ENCODE results near the gene OPCML. TPM values are rescaled to one million over a fixed set of nuclear protein-coding genes. Genes with fewer than 3 reads are reported as not detected.

Gene OPCML
- total and polyA plus RNA-seq, 5 donors = 0.14 to 2.8 (median 1.1) TPM

- no peak for DNase-seq
- H3K4me1 ChIP-seq (ENCODE audit: control insufficient read depth, insufficient read depth, low read length) = no peaks in the 10 kb centered on the region
- H3K27me3 ChIP-seq (ENCODE audit: control insufficient read depth, insufficient read depth) = no peaks in the 10 kb centered on the region
- H3K4me3 ChIP-seq (ENCODE audit: low read length) = no peak overlapping the region
- no peaks in the 10 kb centered on the region for H3K9me3 ChIP-seq (ENCODE audit: control insufficient read depth, low read length)
- no peak overlapping the region for H3K27ac ChIP-seq (ENCODE audit: low read length)
- intact Hi-C loops (cut with DNase I) = no loop called here
- no peak for ATAC-seq
- WGBS = 84% methylated on average over 3 of the region's 3 CpGs
These were observed 201.3 kb downstream of the OPCML start for GRCh38 chr11:133331031-133331430.

GRCh38 chr11:133326849-133327248 is 205.5 kb downstream of the OPCML start:
- DNase-seq (peak in 1 of 3 donors; percentile 37), ATAC-seq (peak; percentile 40 to 43)
- Histone ChIP-seq H3K27me3 (ENCODE audit: control insufficient read depth, insufficient read depth) (no peaks in the 10 kb centered on the region), H3K4me3 (ENCODE audit: low read length) (no peak overlapping the region), H3K27ac (ENCODE audit: low read length) (no peak overlapping the region), H3K9me3 (ENCODE audit: control insufficient read depth, low read length) (no peaks in the 10 kb centered on the region), H3K4me1 (ENCODE audit: control insufficient read depth, insufficient read depth, low read length) (no peaks in the 10 kb centered on the region)
- intact Hi-C loops (cut with DNase I) = no loop called here
- 89% methylated on average over 7 of the region's 7 CpGs for WGBS

- H3K27ac ChIP-seq (ENCODE audit: low read length) = no peak overlapping the region
- ATAC-seq = no peak
- no peak for DNase-seq
- H3K4me1 ChIP-seq (ENCODE audit: control insufficient read depth, insufficient read depth, low read length) = no peaks in the 10 kb centered on the region
- no peaks in the 10 kb centered on the region for H3K9me3 ChIP-seq (ENCODE audit: control insufficient read depth, low read length)
- H3K4me3 ChIP-seq (ENCODE audit: low read length) = no peak overlapping the region
- H3K27me3 ChIP-seq (ENCODE audit: control insufficient read depth, insufficient read depth) = no peaks in the 10 kb centered on the region
- intact Hi-C loops (cut with DNase I) = no loop called here
- WGBS = 95% methylated on average over 2 of the region's 2 CpGs
These were observed 206.0 kb downstream of the OPCML start for GRCh38 chr11:133326332-133326731.

- WGBS = 64% methylated on average over 3 of the region's 3 CpGs
- H3K27ac ChIP-seq (ENCODE audit: low read length) = no peak overlapping the region
- intact Hi-C loops (cut with DNase I) = no loop called here
- H3K4me1 ChIP-seq (ENCODE audit: control insufficient read depth, insufficient read depth, low read length) = no peaks in the 10 kb centered on the region
- ATAC-seq (no peak), DNase-seq (no peak)
- no peaks in the 10 kb centered on the region for H3K27me3 ChIP-seq (ENCODE audit: control insufficient read depth, insufficient read depth)
- no peaks in the 10 kb centered on the region for H3K9me3 ChIP-seq (ENCODE audit: control insufficient read depth, low read length)
- H3K4me3 ChIP-seq (ENCODE audit: low read length) = no peak overlapping the region
These were observed 206.6 kb downstream of the OPCML start for GRCh38 chr11:133325711-133326110.

GRCh38 chr11:133323354-133323753 is 208.9 kb downstream of the OPCML start:
- intact Hi-C loops (cut with DNase I) = no loop called here
- no peaks in the 10 kb centered on the region for H3K4me1 ChIP-seq (ENCODE audit: control insufficient read depth, insufficient read depth, low read length)
- H3K27me3 ChIP-seq (ENCODE audit: control insufficient read depth, insufficient read depth) = no peaks in the 10 kb centered on the region
- DNase-seq (no peak), ATAC-seq (no peak)
- H3K27ac ChIP-seq (ENCODE audit: low read length) = no peak overlapping the region
- no peak overlapping the region for H3K4me3 ChIP-seq (ENCODE audit: low read length)
- WGBS = 66% methylated on average over 3 of the region's 3 CpGs
- no peaks in the 10 kb centered on the region for H3K9me3 ChIP-seq (ENCODE audit: control insufficient read depth, low read length)

- H3K4me1 ChIP-seq (ENCODE audit: control insufficient read depth, insufficient read depth, low read length) = no peaks in the 10 kb centered on the region
- intact Hi-C loops (cut with DNase I) = no loop called here
- H3K4me3 ChIP-seq (ENCODE audit: low read length) = no peak overlapping the region
- H3K9me3 ChIP-seq (ENCODE audit: control insufficient read depth, low read length) = no peaks in the 10 kb centered on the region
- 44% methylated on average over 5 of the region's 5 CpGs for WGBS
- ATAC-seq = no peak
- H3K27ac ChIP-seq (ENCODE audit: low read length) = no peak overlapping the region
- H3K27me3 ChIP-seq (ENCODE audit: control insufficient read depth, insufficient read depth) = no peaks in the 10 kb centered on the region
- no peak for DNase-seq
These were observed 214.1 kb downstream of the OPCML start for GRCh38 chr11:133318221-133318620.

GRCh38 chr11:133311230-133311629 is 221.1 kb downstream of the OPCML start:
- Histone ChIP-seq H3K9me3 (ENCODE audit: control insufficient read depth, low read length) (no peaks in the 10 kb centered on the region), H3K27ac (ENCODE audit: low read length) (no peak overlapping the region), H3K4me3 (ENCODE audit: low read length) (no peak overlapping the region), H3K4me1 (ENCODE audit: control insufficient read depth, insufficient read depth, low read length) (no peaks in the 10 kb centered on the region), H3K27me3 (ENCODE audit: control insufficient read depth, insufficient read depth) (no peaks in the 10 kb centered on the region)
- WGBS = 68% methylated on average over 1 of the region's 1 CpG
- no peak for ATAC-seq
- no peak for DNase-seq
- intact Hi-C loops (cut with DNase I) = no loop called here

GRCh38 chr11:133306019-133306418 is 226.3 kb downstream of the OPCML start:
- 23% methylated on average over 2 of the region's 2 CpGs for WGBS
- intact Hi-C loops (cut with DNase I) = no loop called here
- H3K9me3 ChIP-seq (ENCODE audit: control insufficient read depth, low read length) = no peaks in the 10 kb centered on the region
- H3K27me3 ChIP-seq (ENCODE audit: control insufficient read depth, insufficient read depth) = peaks cover 3% of the 10 kb centered on the region
- no peak overlapping the region for H3K27ac ChIP-seq (ENCODE audit: low read length)
- ATAC-seq (no peak), DNase-seq (no peak)
- no peaks in the 10 kb centered on the region for H3K4me1 ChIP-seq (ENCODE audit: control insufficient read depth, insufficient read depth, low read length)
- H3K4me3 ChIP-seq (ENCODE audit: low read length) = no peak overlapping the region

- H3K4me1 ChIP-seq (ENCODE audit: control insufficient read depth, insufficient read depth, low read length) = no peaks in the 10 kb centered on the region
- H3K27me3 ChIP-seq (ENCODE audit: control insufficient read depth, insufficient read depth) = peaks cover 3% of the 10 kb centered on the region
- ATAC-seq (no peak), DNase-seq (no peak)
- 76% methylated on average over 5 of the region's 5 CpGs for WGBS
- no peaks in the 10 kb centered on the region for H3K9me3 ChIP-seq (ENCODE audit: control insufficient read depth, low read length)
- no peak overlapping the region for H3K27ac ChIP-seq (ENCODE audit: low read length)
- H3K4me3 ChIP-seq (ENCODE audit: low read length) = no peak overlapping the region
- intact Hi-C loops (cut with DNase I) = no loop called here
These were observed 226.9 kb downstream of the OPCML start for GRCh38 chr11:133305208-133305956.

- Histone ChIP-seq H3K9me3 (ENCODE audit: control insufficient read depth, low read length) (no peaks in the 10 kb centered on the region), H3K27ac (ENCODE audit: low read length) (no peak overlapping the region), H3K27me3 (ENCODE audit: control insufficient read depth, insufficient read depth) (peaks cover 3% of the 10 kb centered on the region), H3K4me3 (ENCODE audit: low read length) (no peak overlapping the region), H3K4me1 (ENCODE audit: control insufficient read depth, insufficient read depth, low read length) (no peaks in the 10 kb centered on the region)
- 90% methylated on average over 5 of the region's 5 CpGs for WGBS
- no peak for DNase-seq
- no peak for ATAC-seq
- intact Hi-C loops (cut with DNase I) = no loop called here
These were observed 229.0 kb downstream of the OPCML start for GRCh38 chr11:133303262-133303661.

GRCh38 chr11:133302056-133302455 is 230.2 kb downstream of the OPCML start:
- 40% methylated on average over 3 of the region's 3 CpGs for WGBS
- DNase-seq = no peak
- Histone ChIP-seq H3K4me1 (ENCODE audit: control insufficient read depth, insufficient read depth, low read length) (no peaks in the 10 kb centered on the region), H3K27me3 (ENCODE audit: control insufficient read depth, insufficient read depth) (peaks cover 3% of the 10 kb centered on the region), H3K27ac (ENCODE audit: low read length) (no peak overlapping the region), H3K9me3 (ENCODE audit: control insufficient read depth, low read length) (no peaks in the 10 kb centered on the region), H3K4me3 (ENCODE audit: low read length) (no peak overlapping the region)
- intact Hi-C loops (cut with DNase I) = no loop called here
- ATAC-seq = no peak

GRCh38 chr11:133300666-133301065 is 231.6 kb downstream of the OPCML start:
- 83% methylated on average over 3 of the region's 3 CpGs for WGBS
- no peak for DNase-seq
- intact Hi-C loops (cut with DNase I) = no loop called here
- Histone ChIP-seq H3K27ac (ENCODE audit: low read length) (no peak overlapping the region), H3K4me1 (ENCODE audit: control insufficient read depth, insufficient read depth, low read length) (no peaks in the 10 kb centered on the region), H3K4me3 (ENCODE audit: low read length) (no peak overlapping the region), H3K27me3 (ENCODE audit: control insufficient read depth, insufficient read depth) (peaks cover 3% of the 10 kb centered on the region), H3K9me3 (ENCODE audit: control insufficient read depth, low read length) (no peaks in the 10 kb centered on the region)
- no peak for ATAC-seq

All from right cardiac atrium (tissue), 5 donors.